T follicular helper cell (primary cell): ENCODE results near the gene SPATA31C1.
"Not testable (repeated sequence)": the region's sequence is repeated elsewhere in the genome, so short reads cannot be mapped to it uniquely, and the experiment has no call there.

ENCODE experiments used
- DNase-seq: peaks from one replicate; pipeline ENCODE4 v3.0.0-alpha.2; 2020; ENCODE audit warnings: low read depth
- total RNA-seq, 2 experiments: gene quantifications; one replicate each; lab custom pipeline; 2026; lab: John Stamatoyannopoulos, UW

Gene SPATA31C1
- 0 reads per million in 2 experiments for total RNA-seq

GRCh38 chr9:87917662-87918061 lies at the start of gene SPATA31C1:
SPATA31C1 (plus strand) TSS chr9:87917962.
- DNase-seq, result not testable (repeated sequence)

- DNase-seq, result no peak
Observed at GRCh38 chr9:87868175-87868574, 49.6 kb upstream of the SPATA31C1 start.

GRCh38 chr9:87868635-87869034 lies 49.1 kb upstream of the SPATA31C1 start:
- DNase-seq, result no peak

GRCh38 chr9:87869082-87869481 lies 48.7 kb upstream of the SPATA31C1 start:
- no peak for DNase-seq

- no peak for DNase-seq
Observed at GRCh38 chr9:87871425-87872078, 46.2 kb upstream of the SPATA31C1 start.

GRCh38 chr9:87872079-87872624 lies 45.6 kb upstream of the SPATA31C1 start:
- no peak for DNase-seq

- no peak for DNase-seq
Observed at GRCh38 chr9:87873607-87874303, 44.0 kb upstream of the SPATA31C1 start.

- no peak for DNase-seq
Observed at GRCh38 chr9:87874304-87874623, 43.5 kb upstream of the SPATA31C1 start.

- no peak for DNase-seq
Observed at GRCh38 chr9:87875060-87875459, 42.7 kb upstream of the SPATA31C1 start.

GRCh38 chr9:87875831-87876545 lies 41.8 kb upstream of the SPATA31C1 start:
- no peak for DNase-seq

GRCh38 chr9:87876708-87877107 lies 41.1 kb upstream of the SPATA31C1 start:
- DNase-seq, result no peak

- DNase-seq, result no peak
Observed at GRCh38 chr9:87878989-87879511, 38.7 kb upstream of the SPATA31C1 start.

- DNase-seq, result no peak
Observed at GRCh38 chr9:87880116-87880515, 37.6 kb upstream of the SPATA31C1 start.

GRCh38 chr9:87880683-87881082 lies 37.1 kb upstream of the SPATA31C1 start:
- DNase-seq, result no peak

- DNase-seq, result no peak
Observed at GRCh38 chr9:87882627-87883026, 35.1 kb upstream of the SPATA31C1 start, which contains the start of gene SPATA31E1. SPATA31E1 (plus strand) TSS chr9:87882877; CDS start chr9:87882892, 15 bp downstream.

- no peak for DNase-seq
Observed at GRCh38 chr9:87883274-87883673, 34.5 kb upstream of the SPATA31C1 start.

- no peak for DNase-seq
Observed at GRCh38 chr9:87883990-87884389, 33.8 kb upstream of the SPATA31C1 start.

GRCh38 chr9:87884578-87885459 lies 32.9 kb upstream of the SPATA31C1 start:
- no peak for DNase-seq

- DNase-seq, result no peak
Observed at GRCh38 chr9:87885484-87886189, 32.1 kb upstream of the SPATA31C1 start.

- DNase-seq, result no peak
Observed at GRCh38 chr9:87886210-87886932, 31.4 kb upstream of the SPATA31C1 start.
